H1 (cell line): Measurements from ENCODE around the gene SLC38A10. TPM values are rescaled to one million over a fixed set of nuclear protein-coding genes. Genes with fewer than 3 reads are reported as not detected.
A peak's percentile ranks its signal among the peaks of the same experiment; 100 is the strongest.

Source experiments
- CTCF ChIA-PET: fragments of 300-600 bp; sonication (Branson Sonifier 250); formaldehyde crosslinking; loops from one replicate; lab custom pipeline; 2021; ENCODE audit not compliant: partially characterized antibody; lab: Charles Lee
- POLR2A ChIA-PET: fragments of 300-600 bp; sonication (Branson Sonifier 250); formaldehyde crosslinking; loops from one replicate; lab custom pipeline; 2021; ENCODE audit warnings: inconsistent platforms; ENCODE audit not compliant: partially characterized antibody; lab: Charles Lee
- DNase-seq, 2 experiments: peaks; one replicate each; pipeline versions ENCODE4 v3.0.0 to v3.0.0-alpha.2; 2010 to 2022; ENCODE audit warnings: low spot score in 2 of 2, low read depth in 1 of 2, mixed read lengths in 1 of 2
- FAIRE-seq: peaks from 2 replicates; lab custom pipeline; 2011; peaks lifted over from hg19 to GRCh38; lab: Jason Lieb, UNC
- H2AFZ ChIP-seq: 2 replicates; pipeline ENCODE4 v1.8.1; 2012; ENCODE audit warnings: low read length, inconsistent platforms
- H2AK5ac ChIP-seq: 2 replicates; pipeline ENCODE4 v1.6.1; 2013; ENCODE audit warnings: low read depth, low read length
- H2BK120ac ChIP-seq: replicated peaks from 2 replicates; pipeline ENCODE3; 2013; ENCODE audit warnings: low read depth, low read length, inconsistent platforms
- H2BK12ac ChIP-seq: 2 replicates; pipeline ENCODE4 v1.6.1; 2013; ENCODE audit warnings: low read depth, low read length
- H2BK15ac ChIP-seq: 2 replicates; pipeline ENCODE4 v1.6.1; 2013; ENCODE audit warnings: low read length
- H2BK20ac ChIP-seq: 2 replicates; pipeline ENCODE4 v1.6.1; 2013; ENCODE audit warnings: low read length
- H2BK5ac ChIP-seq: 2 replicates; pipeline ENCODE4 v1.6.1; 2013; ENCODE audit warnings: low read depth, low read length
- H3K14ac ChIP-seq: 2 replicates; pipeline ENCODE4 v1.6.1; 2013; ENCODE audit warnings: inconsistent platforms; ENCODE audit not compliant: insufficient read length
- H3K18ac ChIP-seq: 2 replicates; pipeline ENCODE4 v1.6.1; 2013; ENCODE audit warnings: low read length; ENCODE audit errors: extremely low read depth
- H3K23ac ChIP-seq: 2 replicates; pipeline ENCODE4 v1.6.1; 2013; ENCODE audit warnings: inconsistent platforms; ENCODE audit not compliant: insufficient read length
- H3K23me2 ChIP-seq: 2 replicates; pipeline ENCODE4 v1.6.1; 2013; ENCODE audit warnings: low read depth, low read length
- H3K27ac ChIP-seq: 2 replicates; pipeline ENCODE4 v1.6.1; 2011; ENCODE audit warnings: low read depth, low read length, inconsistent platforms
- H3K27me3 ChIP-seq, 4 experiments: replicated peaks in 1 of 4; 1 replicate in 1 of 4; 2 replicates in 3 of 4; pipeline versions ENCODE4 v1.6.1 to v1.8.1; 2011 to 2013; ENCODE audit warnings: low read length in 3 of 4, mild to moderate bottlenecking in 3 of 4, inconsistent platforms in 2 of 4, mixed read lengths in 2 of 4, moderate library complexity in 1 of 4; ENCODE audit not compliant: control insufficient read depth in 3 of 4, insufficient read depth in 3 of 4; ENCODE audit errors: extremely low read depth in 1 of 4
- H3K36me3 ChIP-seq, 4 experiments: 2 replicates each; pipeline versions ENCODE4 v1.6.1 to v1.8.1; 2011 to 2013; ENCODE audit warnings: mild to moderate bottlenecking in 4 of 4, low read length in 3 of 4, moderate library complexity in 2 of 4, control low read depth in 1 of 4, inconsistent platforms in 1 of 4; ENCODE audit not compliant: insufficient read depth in 4 of 4, control insufficient read depth in 2 of 4
- H3K4ac ChIP-seq: replicated peaks from 2 replicates; pipeline ENCODE3; 2013; ENCODE audit warnings: low read length, low read depth, mixed read lengths, inconsistent platforms; ENCODE audit not compliant: insufficient read length
- H3K4me1 ChIP-seq, 4 experiments: replicated peaks in 1 of 4; 1 replicate in 1 of 4; 2 replicates in 3 of 4; pipeline versions ENCODE4 v1.6.1 to v1.8.1; 2011 to 2013; ENCODE audit warnings: low read length in 3 of 4, inconsistent platforms in 2 of 4, mixed read lengths in 1 of 4; ENCODE audit not compliant: insufficient read depth in 4 of 4, control insufficient read depth in 3 of 4
- H3K4me2 ChIP-seq, 2 experiments: 2 replicates each; pipeline versions ENCODE4 v1.6.1 to v1.8.1; 2011 to 2013; ENCODE audit warnings: low read depth in 2 of 2, low read length in 2 of 2, control low read depth in 1 of 2, inconsistent platforms in 1 of 2, mild to moderate bottlenecking in 1 of 2; ENCODE audit not compliant: insufficient read depth in 1 of 2
- H3K4me3 ChIP-seq, 4 experiments: fragments of 200-600, 300-600 bp in 1 of 4; sonication (generic), shearing (Covaris generic), sonication (Bioruptor Twin) in 1 of 4; 2 replicates each; pipeline versions ENCODE4 v1.5.1 to v1.8.1; 2011 to 2016; ENCODE audit warnings: low read length in 4 of 4, low read depth in 3 of 4, control low read depth in 2 of 4, inconsistent platforms in 2 of 4, mild to moderate bottlenecking in 2 of 4, mixed read lengths in 1 of 4, moderate library complexity in 1 of 4; ENCODE audit not compliant: insufficient read depth in 2 of 4; ENCODE audit errors: extremely low read depth in 1 of 4
- H3K56ac ChIP-seq: replicated peaks from 2 replicates; pipeline ENCODE3; 2013; ENCODE audit warnings: low read depth, mild to moderate bottlenecking, mixed read lengths, low read length, inconsistent platforms; ENCODE audit not compliant: insufficient read length
- H3K79me1 ChIP-seq: 2 replicates; pipeline ENCODE4 v1.6.1; 2013; ENCODE audit warnings: low read depth, low read length, control low read depth
- H3K79me2 ChIP-seq, 2 experiments: 2 replicates each; pipeline versions ENCODE4 v1.6.1 to v1.8.1; 2012 to 2013; ENCODE audit warnings: low read length in 2 of 2, mild to moderate bottlenecking in 2 of 2, inconsistent platforms in 1 of 2; ENCODE audit not compliant: insufficient read depth in 2 of 2, control insufficient read depth in 1 of 2
- H3K9ac ChIP-seq, 4 experiments: replicated peaks in 1 of 4; 1 replicate in 1 of 4; 2 replicates in 3 of 4; pipeline versions ENCODE4 v1.6.1 to v1.8.1; 2011 to 2013; ENCODE audit warnings: low read depth in 3 of 4, low read length in 3 of 4, control low read depth in 2 of 4, mild to moderate bottlenecking in 2 of 4, moderate library complexity in 2 of 4, inconsistent platforms in 1 of 4; ENCODE audit errors: extremely low read depth in 1 of 4
- H3K9me3 ChIP-seq, 2 experiments: 2 replicates each; pipeline versions ENCODE4 v1.6.1 to v1.8.1; 2012 to 2013; ENCODE audit warnings: mild to moderate bottlenecking in 2 of 2, moderate library complexity in 2 of 2, control low read depth in 1 of 2, inconsistent platforms in 1 of 2, low read depth in 1 of 2, low read length in 1 of 2, mixed read lengths in 1 of 2; ENCODE audit not compliant: insufficient read depth in 2 of 2
- H4K20me1 ChIP-seq, 2 experiments: replicated peaks in 1 of 2; 2 replicates each; pipeline versions ENCODE3 to v1.8.1; 2011 to 2013; ENCODE audit warnings: inconsistent platforms in 2 of 2, low read length in 2 of 2, mild to moderate bottlenecking in 1 of 2; ENCODE audit not compliant: insufficient read depth in 2 of 2, control insufficient read depth in 1 of 2
- H4K5ac ChIP-seq: 2 replicates; pipeline ENCODE4 v1.6.1; 2013; ENCODE audit warnings: low read length, low read depth, mixed read lengths, inconsistent platforms; ENCODE audit not compliant: insufficient read length
- H4K8ac ChIP-seq: 2 replicates; pipeline ENCODE4 v1.8.0; 2013; ENCODE audit warnings: mild to moderate bottlenecking, moderate library complexity, low read length, inconsistent platforms; ENCODE audit not compliant: insufficient read depth; ENCODE audit errors: extremely low read depth
- H4K91ac ChIP-seq: replicated peaks from 2 replicates; pipeline ENCODE3; 2013; ENCODE audit warnings: low read length, mixed read lengths, inconsistent platforms; ENCODE audit not compliant: insufficient read length
- CREB1 ChIP-seq: IDR thresholded peaks from 2 replicates; pipeline ENCODE4 v1.6.1; 2012; ENCODE audit warnings: inconsistent platforms
- EZH2 ChIP-seq: fragments of 200-600 bp; sonication (generic); IDR thresholded peaks from 2 replicates; pipeline ENCODE4 v1.7.1; 2012; ENCODE audit warnings: low read depth, mild to moderate bottlenecking, moderate library complexity, low read length, inconsistent platforms; ENCODE audit not compliant: severe bottlenecking
- HDAC6 ChIP-seq: IDR thresholded peaks from one replicate; pipeline ENCODE4 v1.7.1; 2012; ENCODE audit warnings: low read depth, mild to moderate bottlenecking, inconsistent platforms, low read length, moderate library complexity
- POLR2A ChIP-seq, 2 experiments: IDR thresholded peaks; 1 replicate in 1 of 2; 2 replicates in 1 of 2; pipeline ENCODE4 v1.6.1; 2011; ENCODE audit warnings: low read depth in 2 of 2, low read length in 2 of 2, mild to moderate bottlenecking in 2 of 2; ENCODE audit errors: control extremely low read depth in 1 of 2
- RNF2 ChIP-seq: fragments of 200-900, 300-1000 bp; sonication (generic); IDR thresholded peaks from 2 replicates; pipeline ENCODE4 v1.7.1; 2016; ENCODE audit warnings: borderline replicate concordance, low read depth, mild to moderate bottlenecking, antibody characterized with exemption, low read length; ENCODE audit not compliant: poor library complexity, severe bottlenecking; ENCODE audit errors: missing control alignments
- SP1 ChIP-seq: IDR thresholded peaks from 2 replicates; pipeline ENCODE4 v1.6.1; 2011; ENCODE audit warnings: low read depth, low read length
- SP4 ChIP-seq: IDR thresholded peaks from 2 replicates; pipeline ENCODE4 v1.6.1; 2012; ENCODE audit warnings: low read length, inconsistent platforms
- SUZ12 ChIP-seq: fragments of 200-600 bp; sonication (generic); IDR thresholded peaks from 2 replicates; pipeline ENCODE4 v1.6.1; 2012; ENCODE audit warnings: mild to moderate bottlenecking, inconsistent platforms, low read length, moderate library complexity, mixed read lengths
- WGBS, 2 experiments: shearing (Covaris generic) in 1 of 2; methylation state at CpG; one replicate each; pipeline versions ENCODE4 v1.1.6 to v1.1.7; 2013 to 2015; ENCODE audit warnings: low lambda C conversion rate in 2 of 2, mixed read lengths in 2 of 2, inconsistent platforms in 1 of 2, low coverage in 1 of 2, missing lambda C conversion rate in 1 of 2; ENCODE audit not compliant: insufficient replicate concordance in 2 of 2, insufficient coverage in 1 of 2, insufficient read length in 1 of 2; ENCODE audit errors: extremely low coverage in 1 of 2, missing lambda C conversion rate in 1 of 2; 5-methylcytosine and 5-hydroxymethylcytosine counted together
- polyA plus RNA-seq, 7 experiments: library from polyadenylated mRNA; depleted of rRNA in 3 of 7; stranded (reverse) in 5 of 7; unstranded in 2 of 7; fragments of >200 nt in 5 of 7; fragments of 200-250 nt in 2 of 7; gene quantifications; 1 replicate in 5 of 7; 2 replicates in 1 of 7; 4 replicates in 1 of 7; pipeline versions ENCODE4 v1.2.1 to v1.2.3, GENCODE V29; 2011 to 2013; ENCODE audit warnings: missing spikeins in 2 of 7, mixed read lengths in 2 of 7
- total RNA-seq: library from RNA; stranded (reverse); fragmentation: NEBNext Ultra II Directional; extraction: Animal tissue kit (Norgen Biotek cat#: 25700); gene quantifications from 2 replicates; pipeline ENCODE4 v1.2.1, GENCODE V29; 2021
- TF ChIP-seq, protein P1 (sequence below): IDR thresholded peaks from 2 replicates; pipeline ENCODE4 v1.6.1; 2012; ENCODE audit warnings: inconsistent platforms
- TF ChIP-seq, protein P2 (sequence below): IDR thresholded peaks from 2 replicates; pipeline ENCODE4 v1.6.1; 2012; ENCODE audit warnings: low read length, inconsistent platforms

SLC38A10 gene
- total and polyA plus RNA-seq, 2 of the 8 experiments (the other 6 are each of a cell fraction or from before 2014, with no cell fraction given) = 26.4 to 41.0 TPM

DNA sequence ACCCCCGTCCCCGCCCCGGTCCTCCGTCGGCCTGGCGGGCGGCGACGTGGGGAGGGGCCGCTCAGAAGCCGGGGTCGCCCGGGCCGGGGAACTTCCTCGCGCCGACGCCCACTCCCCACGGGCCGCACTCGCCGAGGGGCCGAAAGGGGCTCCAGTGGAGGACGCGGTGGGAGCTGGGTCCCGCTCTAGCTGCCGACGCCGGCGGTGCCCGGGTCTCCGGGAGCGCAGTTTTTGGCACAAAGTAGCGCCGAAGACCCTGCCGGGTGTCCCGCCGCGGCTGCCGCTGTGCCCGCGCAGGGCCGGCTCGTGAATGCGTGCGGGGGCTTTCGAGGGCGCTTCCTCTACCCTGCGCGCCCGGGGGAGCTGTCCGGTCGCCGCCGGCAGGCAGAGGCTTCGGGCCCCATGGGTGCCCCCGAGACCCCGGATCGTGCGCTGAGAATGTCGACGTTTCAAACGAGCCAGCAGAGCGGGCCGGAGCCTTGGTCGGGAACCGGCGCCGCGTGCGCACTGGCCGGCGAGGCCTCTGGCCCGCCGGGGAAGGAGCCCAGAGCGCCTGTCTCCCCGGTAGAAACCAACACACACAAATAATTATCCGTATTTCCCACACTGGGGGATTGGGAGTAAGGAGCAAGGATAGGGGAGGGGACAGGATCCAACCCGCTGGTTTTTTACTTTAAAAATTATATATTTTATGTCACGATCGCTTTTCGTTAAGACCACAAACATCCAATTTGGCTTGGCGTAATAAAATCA, 46.6 kb upstream of the SLC38A10 start:
- H2BK120ac ChIP-seq = no peak overlapping the region
- no peak overlapping the region for H4K5ac ChIP-seq
- DNase-seq (peak in 1 of 2 experiments; percentile 74), FAIRE-seq (no peak)
- no peaks in the 10 kb centered on the region for H3K9me3 ChIP-seq
- peak overlapping the region; percentile 26 to 71 (median 71) for H3K4me3 ChIP-seq
- no peak overlapping the region for H3K23ac ChIP-seq
- no peaks in the 10 kb centered on the region for H3K79me1 ChIP-seq
- WGBS, 2 experiments = 2% methylated on average over 80 of the region's 83 CpGs; no CpG with 5 or more reads in 1 of the 2 experiments
- no peak overlapping the region for H2BK5ac ChIP-seq
- no peak overlapping the region for H2AK5ac ChIP-seq
- no peak overlapping the region for H2AFZ ChIP-seq
- H3K9ac ChIP-seq = no peak overlapping the region
- no peak overlapping the region for H2BK20ac ChIP-seq
- ChIA-PET POLR2A (interaction anchor here (0.6 to 3.5 kb wide), 8 partner anchors 10 to 1081 kb away, joined by 3 to 11 read pairs (median 3); partner anchors contain the start of genes BAHCC1 and RNF213), CTCF (interaction anchor here (0.7 to 2.1 kb wide), 4 partner anchors 10 to 87 kb away, joined by 3 to 8 read pairs (median 3); no protein-coding TSS in a partner anchor)
- peak overlapping the region; percentile 1; the same call in 1 of the 2 replicates for H4K8ac ChIP-seq
- H3K14ac ChIP-seq = no peak overlapping the region
- H2BK12ac ChIP-seq = 0 out of 2 replicates have a peak overlapping the region, but pooled peaks have one; percentile 50
- peaks cover 27% of the 10 kb centered on the region; the same call in 1 of the 2 replicates for H3K23me2 ChIP-seq
- H3K79me2 ChIP-seq = no peaks in the 10 kb centered on the region
- H4K20me1 ChIP-seq = peaks cover 0 to 4% of the 10 kb centered on the region in 2 experiments
- peak overlapping the region; percentile 92 to 93 for H3K4me2 ChIP-seq
- H3K18ac ChIP-seq = peak overlapping the region; percentile 71
- peaks cover 0 to 44% (median 26%) of the 10 kb centered on the region in 4 experiments; a peak in 6 of 7 replicates for H3K4me1 ChIP-seq
- H2BK15ac ChIP-seq = no peak overlapping the region
- H3K27ac ChIP-seq = no peak overlapping the region
- H3K27me3 ChIP-seq = peaks cover 28 to 65% (median 54%) of the 10 kb centered on the region in 4 experiments
- H3K36me3 ChIP-seq = no peaks in the 10 kb centered on the region; a peak in 1 of 8 replicates
- H3K56ac ChIP-seq = no peak overlapping the region
- H4K91ac ChIP-seq = no peak overlapping the region
- H3K4ac ChIP-seq = no peak overlapping the region
- TF ChIP-seq EZH2 (peak; percentile 92), HDAC6 (no peak), RNF2 (peak; percentile 95), SP1 (no peak), SUZ12 (peak; percentile 94), CREB1 (no peak), POLR2A (IDR thresholded peaks at IDR 0.05; ENCODE audit: control extremely low read depth in 1 of 2, low read depth in 2 of 2, low read length in 2 of 2) (no peak), SP4 (no peak)
- TF ChIP-seq, protein P1, sequence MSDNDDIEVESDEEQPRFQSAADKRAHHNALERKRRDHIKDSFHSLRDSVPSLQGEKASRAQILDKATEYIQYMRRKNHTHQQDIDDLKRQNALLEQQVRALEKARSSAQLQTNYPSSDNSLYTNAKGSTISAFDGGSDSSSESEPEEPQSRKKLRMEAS = peak; percentile 79; the same call in 1 of the 2 replicates
- TF ChIP-seq, protein P2, sequence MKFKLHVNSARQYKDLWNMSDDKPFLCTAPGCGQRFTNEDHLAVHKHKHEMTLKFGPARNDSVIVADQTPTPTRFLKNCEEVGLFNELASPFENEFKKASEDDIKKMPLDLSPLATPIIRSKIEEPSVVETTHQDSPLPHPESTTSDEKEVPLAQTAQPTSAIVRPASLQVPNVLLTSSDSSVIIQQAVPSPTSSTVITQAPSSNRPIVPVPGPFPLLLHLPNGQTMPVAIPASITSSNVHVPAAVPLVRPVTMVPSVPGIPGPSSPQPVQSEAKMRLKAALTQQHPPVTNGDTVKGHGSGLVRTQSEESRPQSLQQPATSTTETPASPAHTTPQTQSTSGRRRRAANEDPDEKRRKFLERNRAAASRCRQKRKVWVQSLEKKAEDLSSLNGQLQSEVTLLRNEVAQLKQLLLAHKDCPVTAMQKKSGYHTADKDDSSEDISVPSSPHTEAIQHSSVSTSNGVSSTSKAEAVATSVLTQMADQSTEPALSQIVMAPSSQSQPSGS = no peak
